ENCODE measurements around the gene TMEM108.

GRCh38 chr3:133439563-133439962 lies 401.4 kb downstream of the TMEM108 start:
- TF ChIP-seq RARB (CRISPR knock-in tag; IDR thresholded peaks at IDR 0.05) (no peak), OSR1 (CRISPR knock-in tag; IDR thresholded peaks at IDR 0.05) (no peak), ISL1 (CRISPR knock-in tag; IDR thresholded peaks at IDR 0.05) (no peak), PATZ1 (CRISPR knock-in tag; IDR thresholded peaks at IDR 0.05; ENCODE audit: borderline replicate concordance) (no peak), ZNF8 (CRISPR knock-in tag; IDR thresholded peaks at IDR 0.05) (no peak), CSDC2 (CRISPR knock-in tag; IDR thresholded peaks at IDR 0.05) (no peak), TCF4 (CRISPR knock-in tag; IDR thresholded peaks at IDR 0.05; ENCODE audit: borderline replicate concordance) (no peak), SNAI2 (CRISPR knock-in tag; IDR thresholded peaks at IDR 0.05) (no peak), ARNTL (CRISPR knock-in tag; IDR thresholded peaks at IDR 0.05; ENCODE audit: borderline replicate concordance, low read depth) (no peak), ZNF565 (CRISPR knock-in tag; conservative IDR thresholded peaks at IDR 0.05; ENCODE audit: low read depth) (no peak), ZC3H10 (CRISPR knock-in tag; IDR thresholded peaks at IDR 0.05) (no peak)
